GM21825 (cell line): ENCODE results near the gene GNAS-AS1.

Source experiments
- ATAC-seq: cut with Tn5 transposase; IDR thresholded peaks from one replicate; pipeline ENCODE4 v1.9.1; 2021; ENCODE audit warnings: mild to moderate bottlenecking, moderate library complexity; ENCODE audit not compliant: unreplicated experiment

The GNAS-AS1 gene

GRCh38 chr20:58863044-58863790 is 12.5 kb upstream of the GNAS-AS1 start:
- no peak for ATAC-seq

GRCh38 chr20:58855506-58856389 is 5.0 kb upstream of the GNAS-AS1 start:
- ATAC-seq = no peak

DNA sequence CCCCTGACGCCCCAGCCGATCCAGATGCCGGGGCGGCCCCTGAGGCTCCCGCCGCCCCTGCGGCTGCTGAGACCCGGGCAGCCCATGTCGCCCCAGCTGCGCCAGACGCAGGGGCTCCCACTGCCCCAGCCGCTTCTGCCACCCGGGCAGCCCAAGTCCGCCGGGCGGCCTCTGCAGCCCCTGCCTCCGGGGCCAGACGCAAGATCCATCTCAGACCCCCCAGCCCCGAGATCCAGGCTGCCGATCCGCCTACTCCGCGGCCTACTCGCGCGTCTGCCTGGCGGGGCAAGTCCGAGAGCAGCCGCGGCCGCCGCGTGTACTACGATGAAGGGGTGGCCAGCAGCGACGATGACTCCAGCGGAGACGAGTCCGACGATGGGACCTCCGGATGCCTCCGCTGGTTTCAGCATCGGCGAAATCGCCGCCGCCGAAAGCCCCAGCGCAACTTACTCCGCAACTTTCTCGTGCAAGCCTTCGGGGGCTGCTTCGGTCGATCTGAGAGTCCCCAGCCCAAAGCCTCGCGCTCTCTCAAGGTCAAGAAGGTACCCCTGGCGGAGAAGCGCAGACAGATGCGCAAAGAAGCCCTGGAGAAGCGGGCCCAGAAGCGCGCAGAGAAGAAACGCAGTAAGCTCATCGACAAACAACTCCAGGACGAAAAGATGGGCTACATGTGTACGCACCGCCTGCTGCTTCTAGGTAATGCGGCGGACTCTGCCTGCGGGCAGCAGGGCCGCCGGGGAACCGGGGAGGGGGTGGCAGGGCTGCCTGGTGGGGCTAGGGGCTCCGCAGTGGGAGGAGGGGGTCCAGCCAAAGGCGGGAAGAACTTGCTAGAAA is 4.2 kb upstream of the GNAS-AS1 start:
- ATAC-seq = no peak

DNA sequence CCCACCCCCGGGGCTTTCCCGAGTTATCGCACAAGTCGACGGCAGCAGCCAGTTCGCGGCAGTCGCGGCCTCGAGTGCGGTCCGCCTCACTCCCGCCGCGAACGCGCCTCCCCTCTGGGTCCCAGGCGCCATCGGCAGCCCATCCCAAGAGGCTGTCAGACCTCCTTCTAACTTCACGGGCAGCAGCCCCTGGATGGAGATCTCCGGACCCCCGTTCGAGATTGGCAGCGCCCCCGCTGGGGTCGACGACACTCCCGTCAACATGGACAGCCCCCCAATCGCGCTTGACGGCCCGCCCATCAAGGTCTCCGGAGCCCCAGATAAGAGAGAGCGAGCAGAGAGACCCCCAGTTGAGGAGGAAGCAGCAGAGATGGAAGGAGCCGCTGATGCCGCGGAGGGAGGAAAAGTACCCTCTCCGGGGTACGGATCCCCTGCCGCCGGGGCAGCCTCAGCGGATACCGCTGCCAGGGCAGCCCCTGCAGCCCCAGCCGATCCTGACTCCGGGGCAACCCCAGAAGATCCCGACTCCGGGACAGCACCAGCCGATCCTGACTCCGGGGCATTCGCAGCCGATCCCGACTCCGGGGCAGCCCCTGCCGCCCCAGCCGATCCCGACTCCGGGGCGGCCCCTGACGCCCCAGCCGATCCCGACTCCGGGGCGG is 3.4 kb upstream of the GNAS-AS1 start:
- no peak for ATAC-seq

DNA sequence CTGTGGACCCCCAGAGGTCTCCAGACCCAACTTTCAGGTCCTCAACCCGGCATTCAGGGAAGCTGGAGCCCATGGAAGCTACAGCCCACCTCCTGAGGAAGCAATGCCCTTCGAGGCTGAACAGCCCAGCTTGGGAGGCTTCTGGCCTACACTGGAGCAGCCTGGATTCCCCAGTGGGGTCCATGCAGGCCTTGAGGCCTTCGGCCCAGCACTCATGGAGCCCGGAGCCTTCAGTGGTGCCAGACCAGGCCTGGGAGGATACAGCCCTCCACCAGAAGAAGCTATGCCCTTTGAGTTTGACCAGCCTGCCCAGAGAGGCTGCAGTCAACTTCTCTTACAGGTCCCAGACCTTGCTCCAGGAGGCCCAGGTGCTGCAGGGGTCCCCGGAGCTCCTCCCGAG is 2.8 kb upstream of the GNAS-AS1 start:
- no peak for ATAC-seq

GRCh38 chr20:58852543-58853271 is 2.0 kb upstream of the GNAS-AS1 start, which contains the start of gene GNAS:
Gene GNAS (plus strand): TSS chr20:58852716.
- ATAC-seq = no peak

DNA sequence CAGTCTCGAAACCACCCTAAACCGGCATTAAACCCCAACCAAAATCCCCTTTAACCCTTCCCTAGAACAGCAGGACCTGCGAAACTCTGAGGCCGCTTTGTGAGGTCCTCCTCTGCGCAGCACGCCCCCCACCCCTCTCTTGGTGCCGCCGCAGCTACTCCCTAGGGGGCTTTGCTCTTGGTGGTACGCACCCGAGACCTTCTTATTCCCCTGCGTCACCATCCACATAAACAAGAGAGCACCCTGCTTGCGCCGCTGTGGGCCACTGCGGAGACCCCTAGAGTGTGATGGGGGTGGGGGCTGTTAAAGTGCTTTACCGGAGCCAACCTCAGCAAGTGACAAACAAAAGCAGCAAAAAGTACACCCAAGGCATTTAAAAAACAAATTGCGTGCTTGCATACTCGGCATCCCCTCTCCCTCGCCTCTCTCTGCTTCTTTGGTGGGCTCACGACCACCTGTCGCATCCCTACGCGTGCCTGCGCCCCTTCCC is 1.3 kb upstream of the GNAS-AS1 start:
- no peak for ATAC-seq

DNA sequence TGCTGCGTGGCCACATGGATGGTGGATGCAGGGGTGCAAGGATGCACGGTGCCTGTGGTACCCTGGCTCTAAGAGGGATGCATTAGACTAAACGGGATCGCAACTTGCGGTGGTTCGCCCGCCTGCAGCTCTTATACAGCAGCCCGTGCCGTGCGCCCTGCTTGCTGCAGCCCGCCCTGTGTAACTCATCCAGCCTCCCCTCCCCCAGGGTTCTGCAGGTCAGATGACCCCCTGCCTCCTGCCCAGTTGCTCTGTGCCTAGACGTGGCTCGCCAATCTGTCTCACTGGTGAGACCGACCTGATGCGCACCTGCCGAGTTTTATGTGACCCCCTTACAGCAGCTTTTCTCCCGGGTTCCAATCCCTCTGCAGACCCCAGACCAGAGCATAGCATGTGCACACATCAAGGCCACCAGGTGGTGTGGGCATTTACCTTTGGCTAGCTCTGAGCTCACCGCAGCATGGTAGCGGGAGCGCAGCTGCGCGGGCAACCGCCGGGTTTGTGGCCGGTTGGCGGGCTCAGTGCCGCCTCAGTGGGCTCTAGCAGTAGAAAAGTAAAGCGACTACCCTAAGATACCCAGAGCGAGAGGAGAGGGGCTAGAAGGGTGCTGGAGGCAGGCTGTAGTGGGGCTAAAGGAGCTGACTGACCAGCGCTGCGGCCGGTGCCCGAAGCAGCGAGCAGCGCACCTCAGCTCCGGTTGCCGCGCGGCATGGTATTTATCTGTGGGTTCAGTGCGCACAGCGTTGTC is 693 bp upstream of the GNAS-AS1 start:
- no peak for ATAC-seq

- no peak for ATAC-seq
Measured at GRCh38 chr20:58847463-58847862, 3.2 kb downstream of the GNAS-AS1 start.

GRCh38 chr20:58845706-58846105 is 5.0 kb downstream of the GNAS-AS1 start:
- ATAC-seq = no peak

DNA sequence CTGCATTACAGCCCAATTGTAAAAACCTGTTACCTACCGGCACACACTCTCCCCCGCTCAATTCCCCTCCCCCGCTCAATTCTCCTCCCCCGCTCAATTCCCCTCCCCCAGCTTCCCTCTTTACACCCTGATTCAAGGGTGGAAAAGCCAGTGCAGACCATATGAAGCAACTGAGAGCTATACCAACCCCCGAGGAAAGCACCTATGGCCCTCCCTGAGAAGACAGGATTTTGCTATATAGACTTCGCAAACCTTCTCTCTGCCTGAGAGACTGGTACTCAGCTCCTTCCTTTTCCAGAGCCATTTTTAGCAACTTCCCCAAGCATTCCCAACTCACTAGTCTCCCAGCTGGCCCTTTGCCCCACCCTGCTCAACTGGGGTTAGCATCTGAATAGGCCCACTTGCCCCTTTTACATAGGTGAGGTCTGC is 7.6 kb downstream of the GNAS-AS1 start:
- ATAC-seq = no peak

DNA sequence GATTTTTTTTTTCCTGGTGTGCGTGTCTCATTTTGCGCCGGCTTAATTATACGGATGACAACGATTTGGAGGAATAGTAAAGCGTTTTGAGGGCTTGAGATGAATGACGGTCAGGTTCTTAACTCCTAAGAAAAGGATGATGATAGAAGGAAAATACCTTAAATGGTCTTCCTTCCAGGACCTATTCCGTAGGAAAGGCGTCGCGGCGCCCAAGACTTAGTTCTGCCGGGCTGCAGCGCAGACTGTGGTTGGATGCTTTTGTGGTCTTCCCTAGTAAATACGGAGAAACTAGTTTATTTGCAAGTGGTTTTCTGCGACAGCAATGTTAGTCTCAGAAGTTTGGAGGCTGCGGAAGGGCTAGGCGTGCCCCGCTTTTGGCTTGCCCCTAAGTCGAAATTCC is 8.4 kb downstream of the GNAS-AS1 start:
- no peak for ATAC-seq

DNA sequence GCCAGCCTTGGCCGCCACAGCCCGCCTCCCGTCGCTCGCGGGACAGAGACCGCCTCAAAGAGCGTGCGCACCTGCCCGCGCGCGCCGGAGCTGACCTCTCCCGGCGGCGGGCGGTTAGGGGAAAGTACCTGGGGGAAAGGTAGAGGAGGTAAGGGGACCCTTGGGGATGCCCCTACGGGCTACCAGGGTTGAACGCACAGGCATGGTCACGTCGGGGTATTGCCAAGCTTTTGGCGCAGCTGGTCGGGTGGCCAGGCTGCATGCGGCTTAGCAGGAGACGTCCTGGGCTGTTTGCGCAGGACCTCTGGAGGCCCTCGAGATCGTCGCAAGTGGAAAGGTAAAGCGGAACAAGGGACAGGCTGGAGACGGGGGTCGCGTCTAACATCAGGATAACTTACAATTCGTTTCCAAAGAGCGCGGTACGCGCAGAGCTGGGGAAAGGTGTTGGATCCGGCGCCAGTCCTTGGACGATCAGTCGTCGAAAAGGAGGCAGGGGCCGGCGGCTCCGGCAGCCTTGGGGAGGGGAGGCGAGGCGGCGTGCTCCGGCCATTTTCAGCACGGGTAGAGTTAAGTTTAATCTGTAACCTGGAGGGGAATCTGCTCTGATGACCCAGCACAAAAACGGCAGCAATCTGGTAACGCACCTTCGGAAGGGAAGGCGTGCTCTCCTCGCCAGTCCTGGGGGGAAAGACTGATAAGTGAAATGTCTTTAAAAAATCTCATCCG is 9.0 kb downstream of the GNAS-AS1 start:
- no peak for ATAC-seq

- no peak for ATAC-seq
Measured at GRCh38 chr20:58840816-58841538, 9.7 kb downstream of the GNAS-AS1 start.

DNA sequence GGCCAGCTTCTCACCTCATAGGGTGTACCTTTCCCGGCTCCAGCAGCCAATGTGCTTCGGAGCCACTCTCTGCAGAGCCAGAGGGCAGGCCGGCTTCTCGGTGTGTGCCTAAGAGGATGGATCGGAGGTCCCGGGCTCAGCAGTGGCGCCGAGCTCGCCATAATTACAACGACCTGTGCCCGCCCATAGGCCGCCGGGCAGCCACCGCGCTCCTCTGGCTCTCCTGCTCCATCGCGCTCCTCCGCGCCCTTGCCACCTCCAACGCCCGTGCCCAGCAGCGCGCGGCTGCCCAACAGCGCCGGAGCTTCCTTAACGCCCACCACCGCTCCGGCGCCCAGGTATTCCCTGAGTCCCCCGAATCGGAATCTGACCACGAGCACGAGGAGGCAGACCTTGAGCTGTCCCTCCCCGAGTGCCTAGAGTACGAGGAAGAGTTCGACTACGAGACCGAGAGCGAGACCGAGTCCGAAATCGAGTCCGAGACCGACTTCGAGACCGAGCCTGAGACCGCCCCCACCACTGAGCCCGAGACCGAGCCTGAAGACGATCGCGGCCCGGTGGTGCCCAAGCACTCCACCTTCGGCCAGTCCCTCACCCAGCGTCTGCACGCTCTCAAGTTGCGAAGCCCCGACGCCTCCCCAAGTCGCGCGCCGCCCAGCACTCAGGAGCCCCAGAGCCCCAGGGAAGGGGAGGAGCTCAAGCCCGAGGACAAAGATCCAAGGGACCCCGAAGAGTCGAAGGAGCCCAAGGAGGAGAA is 10.5 kb downstream of the GNAS-AS1 start:
- ATAC-seq = no peak

DNA sequence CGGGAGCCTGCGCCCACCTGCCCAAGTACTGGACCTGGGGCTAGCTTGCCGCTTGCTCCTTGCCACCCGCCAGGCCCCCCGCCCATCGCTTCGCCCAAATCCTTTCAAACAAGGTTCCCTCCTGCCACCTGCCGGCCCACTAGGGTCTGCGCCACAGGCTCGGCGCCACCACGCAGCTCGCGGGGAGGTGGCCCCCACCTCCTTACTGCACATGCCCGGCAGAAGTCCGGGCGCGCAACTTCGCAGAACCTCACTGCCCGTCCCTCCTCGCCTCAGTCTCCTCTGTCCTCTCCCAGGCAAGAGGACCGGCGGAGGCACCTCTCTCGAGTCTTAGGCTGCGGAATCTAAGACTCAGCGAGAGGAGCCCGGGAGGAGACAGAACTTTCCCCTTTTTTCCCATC is 11.2 kb downstream of the GNAS-AS1 start:
- ATAC-seq = no peak

- no peak for ATAC-seq
Measured at GRCh38 chr20:58838174-58838573, 12.5 kb downstream of the GNAS-AS1 start.
